Spleen (tissue), 7 donors: ENCODE results near the gene PCGF3.

Source experiments
- CTCF ChIP-seq, 11 experiments: fragments of 200-600 bp in 7 of 11; fragments of 450-650 bp in 4 of 11; sonication (generic) in 4 of 11; IDR thresholded peaks in 8 of 11; conservative IDR thresholded peaks in 3 of 11; 1 replicate in 7 of 11; 2 replicates in 4 of 11; pipeline versions ENCODE4 v1.4.0 to v1.8.0; 2016 to 2021; ENCODE audit warnings: antibody characterized with exemption in 11 of 11, inconsistent platforms in 4 of 11, mild to moderate bottlenecking in 1 of 11
- POLR2A ChIP-seq, 3 donors: fragments of 450-650 bp; IDR thresholded peaks; one replicate each; pipeline ENCODE4 v1.5.1; 2017; ENCODE audit warnings: antibody characterized with exemption in 3 of 3, mild to moderate bottlenecking in 1 of 3
- POLR2AphosphoS5 ChIP-seq, 3 donors: sonication (generic); formaldehyde crosslinking; IDR thresholded peaks; one replicate each; pipeline ENCODE4 v1.5.1; 2017; ENCODE audit warnings: antibody characterized with exemption in 3 of 3
- donor health status: DM: no; HTN: no; CAD: no; lungs with moderate emphysema.
- donor health status: DM: no; HTN: no; CAD: no.
- donor health status: DM: no; HTN: no; CAD: no.

DNA sequence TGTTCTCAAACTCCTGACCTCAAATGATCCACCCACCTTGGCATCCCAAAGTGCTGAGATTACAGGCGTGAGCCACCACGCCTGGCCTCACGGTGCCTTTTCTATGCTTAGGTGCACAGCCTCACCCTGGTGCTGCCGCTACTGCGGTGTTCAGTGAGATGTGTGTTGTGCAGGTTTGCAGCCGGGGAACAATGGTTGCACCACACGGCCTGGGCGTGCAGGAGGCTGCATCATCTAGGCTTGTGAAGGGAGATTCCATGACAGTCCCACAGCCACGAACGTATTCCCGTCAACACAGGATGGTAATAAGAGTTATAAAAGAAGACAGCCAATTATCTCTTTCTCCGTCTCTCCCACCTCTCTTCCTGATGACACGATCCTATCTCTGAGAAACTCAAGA lies 98.3 kb downstream of the PCGF3 start:
- TF ChIP-seq CTCF (IDR thresholded peaks at IDR 0.05 in 8 of 11, conservative IDR thresholded peaks at IDR 0.05 in 3 of 11) (no peak), POLR2A (IDR thresholded peaks at IDR 0.05) (no peak), POLR2AphosphoS5 (IDR thresholded peaks at IDR 0.05) (no peak)
